H1 (cell line): ENCODE results near the gene POLR1C. TPM values are rescaled to one million over a fixed set of nuclear protein-coding genes. Genes with fewer than 3 reads are reported as not detected.

Experiments
- CTCF ChIA-PET: fragments of 300-600 bp; sonication (Branson Sonifier 250); formaldehyde crosslinking; loops from one replicate; lab custom pipeline; 2021; ENCODE audit not compliant: partially characterized antibody; lab: Charles Lee
- POLR2A ChIA-PET: fragments of 300-600 bp; sonication (Branson Sonifier 250); formaldehyde crosslinking; loops from one replicate; lab custom pipeline; 2021; ENCODE audit warnings: inconsistent platforms; ENCODE audit not compliant: partially characterized antibody; lab: Charles Lee
- DNase-seq, 2 experiments: peaks; one replicate each; pipeline versions ENCODE4 v3.0.0 to v3.0.0-alpha.2; 2010 to 2022; ENCODE audit warnings: low spot score in 2 of 2, low read depth in 1 of 2, mixed read lengths in 1 of 2
- FAIRE-seq: peaks from 2 replicates; lab custom pipeline; 2011; peaks lifted over from hg19 to GRCh38; lab: Jason Lieb, UNC
- H2AFZ ChIP-seq: 2 replicates; pipeline ENCODE4 v1.8.1; 2012; ENCODE audit warnings: low read length, inconsistent platforms
- H2AK5ac ChIP-seq: 2 replicates; pipeline ENCODE4 v1.6.1; 2013; ENCODE audit warnings: low read depth, low read length
- H2BK120ac ChIP-seq: replicated peaks from 2 replicates; pipeline ENCODE3; 2013; ENCODE audit warnings: low read depth, low read length, inconsistent platforms
- H2BK12ac ChIP-seq: 2 replicates; pipeline ENCODE4 v1.6.1; 2013; ENCODE audit warnings: low read depth, low read length
- H2BK15ac ChIP-seq: 2 replicates; pipeline ENCODE4 v1.6.1; 2013; ENCODE audit warnings: low read length
- H2BK20ac ChIP-seq: 2 replicates; pipeline ENCODE4 v1.6.1; 2013; ENCODE audit warnings: low read length
- H2BK5ac ChIP-seq: 2 replicates; pipeline ENCODE4 v1.6.1; 2013; ENCODE audit warnings: low read depth, low read length
- H3K14ac ChIP-seq: 2 replicates; pipeline ENCODE4 v1.6.1; 2013; ENCODE audit warnings: inconsistent platforms; ENCODE audit not compliant: insufficient read length
- H3K18ac ChIP-seq: 2 replicates; pipeline ENCODE4 v1.6.1; 2013; ENCODE audit warnings: low read length; ENCODE audit errors: extremely low read depth
- H3K23ac ChIP-seq: 2 replicates; pipeline ENCODE4 v1.6.1; 2013; ENCODE audit warnings: inconsistent platforms; ENCODE audit not compliant: insufficient read length
- H3K23me2 ChIP-seq: 2 replicates; pipeline ENCODE4 v1.6.1; 2013; ENCODE audit warnings: low read depth, low read length
- H3K27ac ChIP-seq: 2 replicates; pipeline ENCODE4 v1.6.1; 2011; ENCODE audit warnings: low read depth, low read length, inconsistent platforms
- H3K27me3 ChIP-seq, 4 experiments: replicated peaks in 1 of 4; 1 replicate in 1 of 4; 2 replicates in 3 of 4; pipeline versions ENCODE4 v1.6.1 to v1.8.1; 2011 to 2013; ENCODE audit warnings: low read length in 3 of 4, mild to moderate bottlenecking in 3 of 4, inconsistent platforms in 2 of 4, mixed read lengths in 2 of 4, moderate library complexity in 1 of 4; ENCODE audit not compliant: control insufficient read depth in 3 of 4, insufficient read depth in 3 of 4; ENCODE audit errors: extremely low read depth in 1 of 4
- H3K36me3 ChIP-seq, 4 experiments: 2 replicates each; pipeline versions ENCODE4 v1.6.1 to v1.8.1; 2011 to 2013; ENCODE audit warnings: mild to moderate bottlenecking in 4 of 4, low read length in 3 of 4, moderate library complexity in 2 of 4, control low read depth in 1 of 4, inconsistent platforms in 1 of 4; ENCODE audit not compliant: insufficient read depth in 4 of 4, control insufficient read depth in 2 of 4
- H3K4ac ChIP-seq: replicated peaks from 2 replicates; pipeline ENCODE3; 2013; ENCODE audit warnings: low read length, low read depth, mixed read lengths, inconsistent platforms; ENCODE audit not compliant: insufficient read length
- H3K4me1 ChIP-seq, 4 experiments: replicated peaks in 1 of 4; 1 replicate in 1 of 4; 2 replicates in 3 of 4; pipeline versions ENCODE4 v1.6.1 to v1.8.1; 2011 to 2013; ENCODE audit warnings: low read length in 3 of 4, inconsistent platforms in 2 of 4, mixed read lengths in 1 of 4; ENCODE audit not compliant: insufficient read depth in 4 of 4, control insufficient read depth in 3 of 4
- H3K4me2 ChIP-seq, 2 experiments: 2 replicates each; pipeline versions ENCODE4 v1.6.1 to v1.8.1; 2011 to 2013; ENCODE audit warnings: low read depth in 2 of 2, low read length in 2 of 2, control low read depth in 1 of 2, inconsistent platforms in 1 of 2, mild to moderate bottlenecking in 1 of 2; ENCODE audit not compliant: insufficient read depth in 1 of 2
- H3K4me3 ChIP-seq, 4 experiments: fragments of 200-600, 300-600 bp in 1 of 4; sonication (generic), shearing (Covaris generic), sonication (Bioruptor Twin) in 1 of 4; 2 replicates each; pipeline versions ENCODE4 v1.5.1 to v1.8.1; 2011 to 2016; ENCODE audit warnings: low read length in 4 of 4, low read depth in 3 of 4, control low read depth in 2 of 4, inconsistent platforms in 2 of 4, mild to moderate bottlenecking in 2 of 4, mixed read lengths in 1 of 4, moderate library complexity in 1 of 4; ENCODE audit not compliant: insufficient read depth in 2 of 4; ENCODE audit errors: extremely low read depth in 1 of 4
- H3K56ac ChIP-seq: replicated peaks from 2 replicates; pipeline ENCODE3; 2013; ENCODE audit warnings: low read depth, mild to moderate bottlenecking, mixed read lengths, low read length, inconsistent platforms; ENCODE audit not compliant: insufficient read length
- H3K79me1 ChIP-seq: 2 replicates; pipeline ENCODE4 v1.6.1; 2013; ENCODE audit warnings: low read depth, low read length, control low read depth
- H3K79me2 ChIP-seq, 2 experiments: 2 replicates each; pipeline versions ENCODE4 v1.6.1 to v1.8.1; 2012 to 2013; ENCODE audit warnings: low read length in 2 of 2, mild to moderate bottlenecking in 2 of 2, inconsistent platforms in 1 of 2; ENCODE audit not compliant: insufficient read depth in 2 of 2, control insufficient read depth in 1 of 2
- H3K9ac ChIP-seq, 4 experiments: replicated peaks in 1 of 4; 1 replicate in 1 of 4; 2 replicates in 3 of 4; pipeline versions ENCODE4 v1.6.1 to v1.8.1; 2011 to 2013; ENCODE audit warnings: low read depth in 3 of 4, low read length in 3 of 4, control low read depth in 2 of 4, mild to moderate bottlenecking in 2 of 4, moderate library complexity in 2 of 4, inconsistent platforms in 1 of 4; ENCODE audit errors: extremely low read depth in 1 of 4
- H3K9me3 ChIP-seq, 2 experiments: 2 replicates each; pipeline versions ENCODE4 v1.6.1 to v1.8.1; 2012 to 2013; ENCODE audit warnings: mild to moderate bottlenecking in 2 of 2, moderate library complexity in 2 of 2, control low read depth in 1 of 2, inconsistent platforms in 1 of 2, low read depth in 1 of 2, low read length in 1 of 2, mixed read lengths in 1 of 2; ENCODE audit not compliant: insufficient read depth in 2 of 2
- H4K20me1 ChIP-seq, 2 experiments: replicated peaks in 1 of 2; 2 replicates each; pipeline versions ENCODE3 to v1.8.1; 2011 to 2013; ENCODE audit warnings: inconsistent platforms in 2 of 2, low read length in 2 of 2, mild to moderate bottlenecking in 1 of 2; ENCODE audit not compliant: insufficient read depth in 2 of 2, control insufficient read depth in 1 of 2
- H4K5ac ChIP-seq: 2 replicates; pipeline ENCODE4 v1.6.1; 2013; ENCODE audit warnings: low read length, low read depth, mixed read lengths, inconsistent platforms; ENCODE audit not compliant: insufficient read length
- H4K8ac ChIP-seq: 2 replicates; pipeline ENCODE4 v1.8.0; 2013; ENCODE audit warnings: mild to moderate bottlenecking, moderate library complexity, low read length, inconsistent platforms; ENCODE audit not compliant: insufficient read depth; ENCODE audit errors: extremely low read depth
- H4K91ac ChIP-seq: replicated peaks from 2 replicates; pipeline ENCODE3; 2013; ENCODE audit warnings: low read length, mixed read lengths, inconsistent platforms; ENCODE audit not compliant: insufficient read length
- HDAC2 ChIP-seq, 2 experiments: fragments of 300-600 bp in 1 of 2; sonication (generic) in 1 of 2; IDR thresholded peaks; 2 replicates each; pipeline ENCODE4 v1.6.1; 2011 to 2012; ENCODE audit warnings: low read depth in 2 of 2, low read length in 2 of 2, mild to moderate bottlenecking in 2 of 2, moderate library complexity in 2 of 2, borderline replicate concordance in 1 of 2, inconsistent platforms in 1 of 2
- MAX ChIP-seq: IDR thresholded peaks from 2 replicates; pipeline ENCODE4 v1.6.1; 2012; ENCODE audit warnings: inconsistent platforms
- POLR2AphosphoS5 ChIP-seq: IDR thresholded peaks from 2 replicates; pipeline ENCODE4 v1.6.1; 2011; ENCODE audit warnings: low read depth, low read length
- SIX5 ChIP-seq: IDR thresholded peaks from 2 replicates; pipeline ENCODE4 v1.6.1; 2011; ENCODE audit warnings: mild to moderate bottlenecking, low read depth, low read length
- SP4 ChIP-seq: IDR thresholded peaks from 2 replicates; pipeline ENCODE4 v1.6.1; 2012; ENCODE audit warnings: low read length, inconsistent platforms
- TBP ChIP-seq: IDR thresholded peaks from 2 replicates; pipeline ENCODE4 v1.6.1; 2011; ENCODE audit warnings: low read depth, low read length, improper control_type of control experiment
- WGBS, 2 experiments: shearing (Covaris generic) in 1 of 2; methylation state at CpG; one replicate each; pipeline versions ENCODE4 v1.1.6 to v1.1.7; 2013 to 2015; ENCODE audit warnings: low lambda C conversion rate in 2 of 2, mixed read lengths in 2 of 2, inconsistent platforms in 1 of 2, low coverage in 1 of 2, missing lambda C conversion rate in 1 of 2; ENCODE audit not compliant: insufficient replicate concordance in 2 of 2, insufficient coverage in 1 of 2, insufficient read length in 1 of 2; ENCODE audit errors: extremely low coverage in 1 of 2, missing lambda C conversion rate in 1 of 2; 5-methylcytosine and 5-hydroxymethylcytosine counted together
- polyA plus RNA-seq, 7 experiments: library from polyadenylated mRNA; depleted of rRNA in 3 of 7; stranded (reverse) in 5 of 7; unstranded in 2 of 7; fragments of >200 nt in 5 of 7; fragments of 200-250 nt in 2 of 7; gene quantifications; 1 replicate in 5 of 7; 2 replicates in 1 of 7; 4 replicates in 1 of 7; pipeline versions ENCODE4 v1.2.1 to v1.2.3, GENCODE V29; 2011 to 2013; ENCODE audit warnings: missing spikeins in 2 of 7, mixed read lengths in 2 of 7
- total RNA-seq: library from RNA; stranded (reverse); fragmentation: NEBNext Ultra II Directional; extraction: Animal tissue kit (Norgen Biotek cat#: 25700); gene quantifications from 2 replicates; pipeline ENCODE4 v1.2.1, GENCODE V29; 2021

Gene POLR1C
- total and polyA plus RNA-seq, 2 of the 8 experiments (the other 6 are each of a cell fraction or from before 2014, with no cell fraction given): 42.9 to 49.6 TPM

GRCh38 chr6:43540507-43540906 lies 23.6 kb downstream of the POLR1C start:
- no peak overlapping the region for H2AK5ac ChIP-seq
- H3K79me1 ChIP-seq: no peaks in the 10 kb centered on the region
- H3K4ac ChIP-seq: no peak overlapping the region
- CTCF ChIA-PET: no interaction called here
- DNase-seq (no peak), FAIRE-seq (no peak)
- no peak overlapping the region for H2BK120ac ChIP-seq
- no peak overlapping the region for H2AFZ ChIP-seq
- H3K56ac ChIP-seq: no peak overlapping the region
- no peak overlapping the region for H3K4me2 ChIP-seq
- no peak overlapping the region for H4K8ac ChIP-seq
- no peak overlapping the region for H4K5ac ChIP-seq
- no peak overlapping the region for H2BK5ac ChIP-seq
- H3K4me3 ChIP-seq: no peak overlapping the region
- H3K23me2 ChIP-seq: no peaks in the 10 kb centered on the region
- 94% methylated on average over 5 of the region's 5 CpGs; no CpG with 5 or more reads in 1 of the 2 experiments for WGBS, 2 experiments
- H4K91ac ChIP-seq: no peak overlapping the region
- H3K27me3 ChIP-seq: no peaks in the 10 kb centered on the region; a peak in 1 of 7 replicates
- POLR2A ChIA-PET: interaction anchor here (0.7 to 1.9 kb wide), 4 partner anchors 11 to 549 kb away, joined by 3 to 5 read pairs (median 3); no protein-coding TSS in a partner anchor
- H3K9ac ChIP-seq: no peak overlapping the region
- H3K9me3 ChIP-seq: no peaks in the 10 kb centered on the region
- no peak overlapping the region for H2BK20ac ChIP-seq
- no peak overlapping the region for H3K27ac ChIP-seq
- H3K14ac ChIP-seq: no peak overlapping the region
- H2BK15ac ChIP-seq: no peak overlapping the region
- H4K20me1 ChIP-seq: peaks cover 0 to 5% of the 10 kb centered on the region in 2 experiments
- H3K18ac ChIP-seq: no peak overlapping the region
- H3K79me2 ChIP-seq: no peaks in the 10 kb centered on the region
- no peak overlapping the region for H2BK12ac ChIP-seq
- H3K36me3 ChIP-seq: peaks cover 4 to 62% (median 36%) of the 10 kb centered on the region in 4 experiments
- H3K23ac ChIP-seq: no peak overlapping the region
- H3K4me1 ChIP-seq: no peaks in the 10 kb centered on the region
- TF ChIP-seq MAX: no peak
- no peak for TF ChIP-seq POLR2AphosphoS5
- TF ChIP-seq HDAC2 (IDR thresholded peaks at IDR 0.05; ENCODE audit: borderline replicate concordance in 1 of 2, low read depth in 2 of 2, low read length in 2 of 2): no peak
- TF ChIP-seq SIX5: no peak
- TF ChIP-seq SP4: no peak
- no peak for TF ChIP-seq TBP
